ENCODE data around the gene INPP4A.

GRCh38 chr2:98459496-98460175, 15.0 kb downstream of the INPP4A start:
- TF ChIP-seq ETV6 (IDR thresholded peaks at IDR 0.05; ENCODE audit: borderline replicate concordance in 1 of 2, low read depth in 2 of 2, low read length in 1 of 2) (no peak), ETV6 (CRISPR knock-in tag; IDR thresholded peaks at IDR 0.05; ENCODE audit: borderline replicate concordance) (no peak), ZNF217 (CRISPR knock-in tag; IDR thresholded peaks at IDR 0.05) (no peak), MEIS2 (IDR thresholded peaks at IDR 0.05; ENCODE audit: partially characterized antibody) (no peak), KDM1A (IDR thresholded peaks at IDR 0.05) (no peak), HDAC3 (IDR thresholded peaks at IDR 0.05; ENCODE audit: borderline replicate concordance, partially characterized antibody) (no peak)
